Aorta (tissue), 4 donors: Measurements from ENCODE around the gene MTHFSD. TPM values are rescaled to one million over a fixed set of nuclear protein-coding genes. Genes with fewer than 3 reads are reported as not detected.

Source experiments
- polyA plus RNA-seq, 2 donors: library from polyadenylated mRNA; stranded (reverse); fragments of 200-250 nt; gene quantifications; one replicate each; pipeline ENCODE4 v1.2.3, GENCODE V29; 2013
- total RNA-seq, 2 donors: library from RNA; stranded (reverse); fragmentation: NEBNext Ultra II Directional; extraction: Animal tissue kit (Norgen Biotek cat#: 25700); gene quantifications; one replicate each; pipeline ENCODE4 v1.2.1, GENCODE V29; 2021
- donor health status: healthy with polysubstance abuse.
- donor health status: Bipolar disorder and iron deficiency.
- donor health status: DM: no; HTN: no; CAD: no.
- donor health status: DM: yes; HTN: yes; CAD: no.

The MTHFSD gene
- total and polyA plus RNA-seq, 4 donors: 2.3 to 23.1 (median 13.6) TPM

Other genes starting within 250 kb of the MTHFSD start
- gene FOXF1, start 44.7 kb downstream of the MTHFSD start, total RNA-seq: 1 to 10 TPM in 1 of 2 donors, under 1 TPM in 1; 0.88 to 1.8 TPM
- under 1 TPM; 0.10 to 0.13 TPM for gene FOXF1, start 44.7 kb downstream of the MTHFSD start, polyA plus RNA-seq
- 10 to 100 TPM; 29.0 to 45.4 TPM for gene FOXC2, start 11.6 kb upstream of the MTHFSD start, total RNA-seq
- gene FOXC2, start 11.6 kb upstream of the MTHFSD start, polyA plus RNA-seq: 10 to 100 TPM in 1 of 2 donors, 1 to 10 TPM in 1; 8.6 to 22.8 TPM
- gene FOXL1, start 23.3 kb upstream of the MTHFSD start, total RNA-seq: 10 to 100 TPM; 23.8 to 34.4 TPM
- 10 to 100 TPM in 1 of 2 donors, 1 to 10 TPM in 1; 4.3 to 11.9 TPM for gene FOXL1, start 23.3 kb upstream of the MTHFSD start, polyA plus RNA-seq